ENCODE measurements around the gene TIMM29. TPM values are rescaled to one million over a fixed set of nuclear protein-coding genes. Genes with fewer than 3 reads are reported as not detected.
A peak's percentile ranks its signal among the peaks of the same experiment; 100 is the strongest.

TIMM29 gene
- total RNA-seq, 1 experiment from 2014 or later = 23.4 TPM

DNA sequence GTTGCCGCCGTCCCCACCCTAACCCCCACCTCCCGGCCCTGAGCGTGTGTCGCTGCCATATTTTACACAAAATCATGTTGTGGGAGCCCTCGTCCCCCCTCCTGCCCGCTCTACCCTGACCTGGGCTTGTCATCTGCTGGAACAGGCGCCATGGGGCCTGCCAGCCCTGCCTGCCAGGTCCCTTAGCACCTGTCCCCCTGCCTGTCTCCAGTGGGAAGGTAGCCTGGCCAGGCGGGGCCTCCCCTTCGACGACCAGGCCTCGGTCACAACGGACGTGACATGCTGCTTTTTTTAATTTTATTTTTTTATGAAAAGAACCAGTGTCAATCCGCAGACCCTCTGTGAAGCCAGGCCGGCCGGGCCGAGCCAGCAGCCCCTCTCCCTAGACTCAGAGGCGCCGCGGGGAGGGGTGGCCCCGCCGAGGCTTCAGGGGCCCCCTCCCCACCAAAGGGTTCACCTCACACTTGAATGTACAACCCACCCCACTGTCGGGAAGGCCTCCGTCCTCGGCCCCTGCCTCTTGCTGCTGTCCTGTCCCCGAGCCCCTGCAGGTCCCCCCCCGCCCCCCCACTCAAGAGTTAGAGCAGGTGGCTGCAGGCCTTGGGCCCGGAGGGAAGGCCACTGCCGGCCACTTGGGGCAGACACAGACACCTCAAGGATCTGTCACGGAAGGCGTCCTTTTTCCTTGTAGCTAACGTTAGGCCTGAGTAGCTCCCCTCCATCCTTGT lies 6.5 kb upstream of the TIMM29 start:
- H3K27ac ChIP-seq (ENCODE audit: insufficient read length, low read depth, low read length) = no peak overlapping the region
- TF ChIP-seq, protein P1, sequence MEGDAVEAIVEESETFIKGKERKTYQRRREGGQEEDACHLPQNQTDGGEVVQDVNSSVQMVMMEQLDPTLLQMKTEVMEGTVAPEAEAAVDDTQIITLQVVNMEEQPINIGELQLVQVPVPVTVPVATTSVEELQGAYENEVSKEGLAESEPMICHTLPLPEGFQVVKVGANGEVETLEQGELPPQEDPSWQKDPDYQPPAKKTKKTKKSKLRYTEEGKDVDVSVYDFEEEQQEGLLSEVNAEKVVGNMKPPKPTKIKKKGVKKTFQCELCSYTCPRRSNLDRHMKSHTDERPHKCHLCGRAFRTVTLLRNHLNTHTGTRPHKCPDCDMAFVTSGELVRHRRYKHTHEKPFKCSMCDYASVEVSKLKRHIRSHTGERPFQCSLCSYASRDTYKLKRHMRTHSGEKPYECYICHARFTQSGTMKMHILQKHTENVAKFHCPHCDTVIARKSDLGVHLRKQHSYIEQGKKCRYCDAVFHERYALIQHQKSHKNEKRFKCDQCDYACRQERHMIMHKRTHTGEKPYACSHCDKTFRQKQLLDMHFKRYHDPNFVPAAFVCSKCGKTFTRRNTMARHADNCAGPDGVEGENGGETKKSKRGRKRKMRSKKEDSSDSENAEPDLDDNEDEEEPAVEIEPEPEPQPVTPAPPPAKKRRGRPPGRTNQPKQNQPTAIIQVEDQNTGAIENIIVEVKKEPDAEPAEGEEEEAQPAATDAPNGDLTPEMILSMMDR (conservative IDR thresholded peaks at IDR 0.05) = 0 out of 3 replicates have a peak, but pooled peaks have one; percentile 10
- DNase-seq = no peak

More for the DNA sequence above, 6.5 kb upstream of the TIMM29 start:
- Histone ChIP-seq H3K79me1 (ENCODE audit: insufficient read depth, low read depth, low read length, poor library complexity, severe bottlenecking) (no peaks in the 10 kb centered on the region), H2BK20ac (ENCODE audit: low read depth, low read length, poor library complexity, severe bottlenecking) (no peak overlapping the region), H3K9ac (ENCODE audit: extremely low read depth, insufficient read length, low read length) (no peak overlapping the region), H4K91ac (ENCODE audit: insufficient read length, low read depth, low read length) (no peak overlapping the region), H2AFZ (ENCODE audit: low read length) (no peak overlapping the region), H2AK5ac (ENCODE audit: insufficient read length, low read length) (no peak overlapping the region), H2BK5ac (ENCODE audit: insufficient read length, low read length) (no peak overlapping the region), H3K79me2 (ENCODE audit: insufficient read depth, low read length) (no peaks in the 10 kb centered on the region), H2BK15ac (ENCODE audit: low read depth, low read length) (no peak overlapping the region), H3K4me2 (ENCODE audit: insufficient read depth, insufficient read length, low read length) (no peak overlapping the region), H3K14ac (ENCODE audit: insufficient read depth, low read length) (no peak overlapping the region), H3K9me3 (ENCODE audit: control insufficient read depth, low read depth, low read length) (no peaks in the 10 kb centered on the region), H4K8ac (replicated peaks; ENCODE audit: insufficient read length, low read depth, low read length) (no peak overlapping the region), H3K56ac (ENCODE audit: insufficient read length, low read depth, low read length) (no peak overlapping the region), H3K4ac (ENCODE audit: low read depth, low read length) (no peak overlapping the region), H4K20me1 (ENCODE audit: control insufficient read depth, insufficient read depth, insufficient read length) (no peaks in the 10 kb centered on the region), H2BK12ac (ENCODE audit: insufficient read length, low read depth, low read length) (no peak overlapping the region), H3K4me1 (ENCODE audit: insufficient read depth, low read length) (no peaks in the 10 kb centered on the region), H3K23ac (ENCODE audit: insufficient read length, low read depth, low read length) (no peak overlapping the region), H3K23me2 (ENCODE audit: insufficient read length, low read depth, low read length, poor library complexity, severe bottlenecking) (no peaks in the 10 kb centered on the region), H2BK120ac (ENCODE audit: low read depth, low read length, poor library complexity, severe bottlenecking) (no peak overlapping the region), H3K27me3 (ENCODE audit: insufficient read depth, low read length) (no peaks in the 10 kb centered on the region), H3K18ac (ENCODE audit: insufficient read length, low read depth, low read length) (no peak overlapping the region), H3T11ph (ENCODE audit: low read length) (no peak overlapping the region), H4K5ac (ENCODE audit: insufficient read length, low read depth, low read length) (no peak overlapping the region)
- H3K9me3 Mint-ChIP-seq = no peaks in the 10 kb centered on the region
- no peaks in the 10 kb centered on the region; a peak in 1 of 4 replicates for H3K4me1 Mint-ChIP-seq
- no peak overlapping the region for H3K4me3 Mint-ChIP-seq
- WGBS (ENCODE audit: extremely low coverage, insufficient read length, low lambda C conversion rate) = no CpG with 5 or more reads among the region's 33 CpGs
- H3K27me3 Mint-ChIP-seq (ENCODE audit: low read depth) = peaks cover 2% of the 10 kb centered on the region; the same call in 1 of the 2 replicates
- peak overlapping the region in 1 of 3 experiments; percentile 81; a peak in 1 of 7 replicates for H3K27ac Mint-ChIP-seq
- H3K36me3 Mint-ChIP-seq (ENCODE audit: insufficient read depth in 1 of 3, low read depth in 3 of 3) = peaks cover 9 to 61% (median 57%) of the 10 kb centered on the region in 3 experiments; a peak in 6 of 7 replicates
